GM23338 (cell line): ENCODE results near the gene SLC4A7. TPM values are rescaled to one million over a fixed set of nuclear protein-coding genes. Genes with fewer than 3 reads are reported as not detected.

ENCODE experiments used
- ATAC-seq: fragments of 200-7000 bp; cut with Tn5 transposase; 3 replicates; pipeline ENCODE4 v1.9.1; 2020
- DNase-seq: peaks from one replicate; pipeline ENCODE4 v3.0.0-alpha.2; 2015; ENCODE audit warnings: low spot score
- H2AFZ ChIP-seq: fragments of 200-600 bp; sonication (generic); 2 replicates; pipeline ENCODE4 v1.8.0; 2016; ENCODE audit warnings: antibody characterized with exemption, mild to moderate bottlenecking, moderate library complexity
- H3F3A ChIP-seq: fragments of 200-600 bp; sonication (generic); replicated peaks from 2 replicates; pipeline ENCODE4 v1.8.0; 2017; ENCODE audit warnings: antibody characterized with exemption, mixed run types, low read depth
- H3K27ac ChIP-seq: fragments of 200-600 bp; sonication (generic); 2 replicates; pipeline ENCODE4 v1.6.1; 2016; ENCODE audit warnings: low read depth
- H3K27me3 ChIP-seq: fragments of 200-600 bp; sonication (generic); 2 replicates; pipeline ENCODE4 v1.8.0; 2016; ENCODE audit warnings: mild to moderate bottlenecking, mixed run types, moderate library complexity; ENCODE audit not compliant: insufficient read depth
- H3K36me3 ChIP-seq: fragments of 200-600 bp; sonication (generic); 2 replicates; pipeline ENCODE4 v1.8.0; 2016; ENCODE audit warnings: mild to moderate bottlenecking; ENCODE audit not compliant: insufficient read depth
- H3K4me1 ChIP-seq: fragments of 200-600 bp; sonication (generic); 2 replicates; pipeline ENCODE4 v1.8.0; 2016; ENCODE audit warnings: mild to moderate bottlenecking, moderate library complexity; ENCODE audit not compliant: insufficient read depth
- H3K4me2 ChIP-seq: fragments of 200-600 bp; sonication (generic); 2 replicates; pipeline ENCODE4 v1.7.1; 2017; ENCODE audit warnings: mixed run types
- H3K4me3 ChIP-seq: fragments of 200-600 bp; sonication (generic); 2 replicates; pipeline ENCODE4 v1.6.1; 2016; ENCODE audit warnings: mixed run types
- H3K79me2 ChIP-seq: fragments of 200-600 bp; sonication (generic); replicated peaks from 2 replicates; pipeline ENCODE4 v1.8.0; 2017; ENCODE audit warnings: mild to moderate bottlenecking; ENCODE audit not compliant: insufficient read depth
- H3K9me2 ChIP-seq: fragments of 200-600 bp; sonication (generic); 2 replicates; pipeline ENCODE4 v1.8.0; 2017; ENCODE audit not compliant: insufficient read depth
- H4K20me1 ChIP-seq: fragments of 200-600 bp; sonication (generic); replicated peaks from 2 replicates; pipeline ENCODE4 v1.8.0; 2017; ENCODE audit warnings: mild to moderate bottlenecking; ENCODE audit not compliant: insufficient read depth
- H3K27ac Mint-ChIP-seq: 2 replicates; pipeline ENCODE4 v1.8.0; 2020; ENCODE audit warnings: inconsistent platforms, mild to moderate bottlenecking, moderate library complexity, mixed read lengths
- H3K27me3 Mint-ChIP-seq: 3 replicates; pipeline ENCODE4 v1.8.0; 2022; ENCODE audit warnings: low read depth, mild to moderate bottlenecking, moderate library complexity, mixed read lengths, inconsistent platforms; ENCODE audit not compliant: insufficient read depth, poor library complexity
- H3K36me3 Mint-ChIP-seq: 3 replicates; pipeline ENCODE4 v1.8.0; 2021; ENCODE audit warnings: low read depth, mild to moderate bottlenecking, inconsistent platforms, moderate library complexity, mixed read lengths
- H3K4me1 Mint-ChIP-seq: 3 replicates; pipeline ENCODE4 v1.8.0; 2020; ENCODE audit warnings: mild to moderate bottlenecking, inconsistent platforms, mixed read lengths
- H3K4me3 Mint-ChIP-seq: 3 replicates; pipeline ENCODE4 v1.8.0; 2021; ENCODE audit warnings: moderate library complexity, mild to moderate bottlenecking, inconsistent platforms, mixed read lengths
- H3K9me3 Mint-ChIP-seq: 3 replicates; pipeline ENCODE4 v1.8.0; 2020; ENCODE audit warnings: moderate library complexity, mild to moderate bottlenecking, inconsistent platforms, mixed read lengths
- CREB1 ChIP-seq: fragments of 250-450 bp; sonication (Bioruptor Pico); IDR thresholded peaks from 2 replicates; pipeline ENCODE4 v1.5.0; 2020; ENCODE audit warnings: low read depth, mild to moderate bottlenecking, moderate library complexity
- CTCF ChIP-seq, 2 experiments: fragments of 200-600 bp in 1 of 2; sonication (generic) in 1 of 2; conservative IDR thresholded peaks; 2 replicates each; pipeline versions ENCODE4 v1.5.1 to v1.6.1; 2016 to 2017; ENCODE audit warnings: antibody characterized with exemption in 2 of 2, low read depth in 2 of 2, mild to moderate bottlenecking in 2 of 2, moderate library complexity in 1 of 2
- ETS1 ChIP-seq: IDR thresholded peaks from 2 replicates; pipeline ENCODE4 v1.6.1; 2016; ENCODE audit warnings: antibody characterized with exemption
- EZH2 ChIP-seq: fragments of 200-600 bp; sonication (generic); IDR thresholded peaks from one replicate; pipeline ENCODE4 v1.8.0; 2017; ENCODE audit warnings: antibody characterized with exemption, mild to moderate bottlenecking, low read depth; ENCODE audit not compliant: unreplicated experiment
- EZH2phosphoT487 ChIP-seq: fragments of 200-600 bp; sonication (generic); IDR thresholded peaks from one replicate; pipeline ENCODE4 v1.8.1; 2018; ENCODE audit warnings: antibody characterized with exemption; ENCODE audit not compliant: unreplicated experiment
- JUNB ChIP-seq: IDR thresholded peaks from one replicate; pipeline ENCODE4 v1.6.1; 2016; ENCODE audit warnings: antibody characterized with exemption; ENCODE audit not compliant: unreplicated experiment
- NANOG ChIP-seq: IDR thresholded peaks from 2 replicates; pipeline ENCODE4 v1.6.1; 2016; ENCODE audit warnings: antibody characterized with exemption, borderline replicate concordance
- POLR2AphosphoS5 ChIP-seq: IDR thresholded peaks from 2 replicates; pipeline ENCODE4 v1.6.1; 2016; ENCODE audit warnings: antibody characterized with exemption, low read depth
- REST ChIP-seq: IDR thresholded peaks from one replicate; pipeline ENCODE4 v1.6.1; 2018; ENCODE audit warnings: antibody characterized with exemption; ENCODE audit not compliant: unreplicated experiment
- STAT1 ChIP-seq: IDR thresholded peaks from one replicate; pipeline ENCODE4 v1.6.1; 2016; ENCODE audit warnings: antibody characterized with exemption; ENCODE audit not compliant: unreplicated experiment
- ZNF114 ChIP-seq: fragments of 250-450 bp; sonication (Bioruptor Pico); IDR thresholded peaks from 2 replicates; pipeline ENCODE4 v1.5.0; 2020; ENCODE audit warnings: mild to moderate bottlenecking, moderate library complexity
- ZNF331 ChIP-seq: fragments of 250-450 bp; sonication (Bioruptor Pico); IDR thresholded peaks from 2 replicates; pipeline ENCODE4 v1.5.0; 2020; ENCODE audit warnings: low read depth, mild to moderate bottlenecking, moderate library complexity
- ZNF462 ChIP-seq: fragments of 250-450 bp; sonication (Bioruptor Pico); IDR thresholded peaks from 2 replicates; pipeline ENCODE4 v1.5.0; 2020; ENCODE audit warnings: mild to moderate bottlenecking, moderate library complexity
- polyA plus RNA-seq: library from polyadenylated mRNA; unstranded; fragments of >200 nt; fragmentation: Nextera tagmentation; extraction: Ambion mirVana; gene quantifications from 2 replicates; pipeline ENCODE4 v1.2.1, GENCODE V29; 2016
- total RNA-seq: library from RNA; depleted of rRNA; stranded (reverse); fragments of >200 nt; shearing (Covaris generic); gene quantifications from 2 replicates; pipeline ENCODE4 v1.2.3, GENCODE V29; 2014

The SLC4A7 gene
- total and polyA plus RNA-seq, 2 experiments from 2014 or later: 44.4 to 101 TPM

- Histone ChIP-seq H3K79me2 (no peaks in the 10 kb centered on the region), H3F3A (no peaks in the 10 kb centered on the region), H3K27me3 (no peaks in the 10 kb centered on the region), H3K9me2 (no peaks in the 10 kb centered on the region; the same call in 1 of the 2 replicates), H4K20me1 (no peaks in the 10 kb centered on the region), H3K36me3 (no peaks in the 10 kb centered on the region), H3K4me3 (no peak overlapping the region), H3K4me1 (no peaks in the 10 kb centered on the region), H2AFZ (0 out of 2 replicates have a peak overlapping the region, but pooled peaks have one; percentile 28), H3K27ac (no peak overlapping the region), H3K4me2 (no peak overlapping the region)
- no peaks in the 10 kb centered on the region for H3K9me3 Mint-ChIP-seq
- H3K27me3 Mint-ChIP-seq: peaks cover 2% of the 10 kb centered on the region
- DNase-seq (no peak), ATAC-seq (no peak)
- H3K27ac Mint-ChIP-seq: no peak overlapping the region
- H3K4me3 Mint-ChIP-seq: no peak overlapping the region
- H3K36me3 Mint-ChIP-seq: no peaks in the 10 kb centered on the region
- TF ChIP-seq ZNF462 (CRISPR knock-in tag): no peak
- no peak for TF ChIP-seq CREB1
- TF ChIP-seq REST: no peak
- no peak for TF ChIP-seq ETS1
- TF ChIP-seq POLR2AphosphoS5: no peak
- TF ChIP-seq NANOG: no peak
- TF ChIP-seq STAT1: no peak
- no peak for TF ChIP-seq CTCF (conservative IDR thresholded peaks at IDR 0.05; ENCODE audit: low read depth in 2 of 2)
- no peak for TF ChIP-seq ZNF331 (CRISPR knock-in tag)
- no peak for TF ChIP-seq EZH2
- TF ChIP-seq ZNF114 (CRISPR knock-in tag): no peak
- no peak for TF ChIP-seq JUNB
- no peak for TF ChIP-seq EZH2phosphoT487
- peaks cover 10% of the 10 kb centered on the region for H3K4me1 Mint-ChIP-seq
These were observed 24.2 kb upstream of the SLC4A7 start for GRCh38 chr3:27508424-27508823.
